Osteoblast (primary cell): ENCODE data around the gene LRP5. TPM values are rescaled to one million over a fixed set of nuclear protein-coding genes. Genes with fewer than 3 reads are reported as not detected.

Source experiments
- DNase-seq: peaks from one replicate; pipeline ENCODE4 v3.0.0; 2011; ENCODE audit warnings: low spot score, mixed read lengths; ENCODE audit not compliant: insufficient read length; ENCODE audit errors: missing footprints
- H2AFZ ChIP-seq: 2 replicates; pipeline ENCODE4 v1.6.0; 2011; ENCODE audit warnings: mild to moderate bottlenecking, low read length
- H3K27ac ChIP-seq: 2 replicates; pipeline ENCODE4 v1.5.1; 2011; ENCODE audit warnings: mild to moderate bottlenecking, low read depth, low read length, moderate library complexity
- H3K27me3 ChIP-seq: 2 replicates; pipeline ENCODE4 v1.6.0; 2012; ENCODE audit warnings: mild to moderate bottlenecking, control low read depth, inconsistent platforms, low read length, moderate library complexity; ENCODE audit not compliant: insufficient read depth
- H3K36me3 ChIP-seq: 2 replicates; pipeline ENCODE4 v1.5.1; 2011; ENCODE audit warnings: mild to moderate bottlenecking, low read length, control low read depth, moderate library complexity; ENCODE audit not compliant: insufficient read depth
- H3K4me1 ChIP-seq: 2 replicates; pipeline ENCODE4 v1.5.1; 2011; ENCODE audit warnings: mild to moderate bottlenecking, low read length, control low read depth, moderate library complexity; ENCODE audit not compliant: insufficient read depth
- H3K4me2 ChIP-seq: 2 replicates; pipeline ENCODE4 v1.6.0; 2011; ENCODE audit warnings: mild to moderate bottlenecking, low read length; ENCODE audit not compliant: insufficient read depth
- H3K4me3 ChIP-seq: fragments of 200-600 bp; sonication (generic); 3 replicates; pipeline ENCODE4 v1.5.1; 2012; ENCODE audit warnings: mild to moderate bottlenecking, low read length, inconsistent platforms; ENCODE audit not compliant: insufficient read depth
- H3K79me2 ChIP-seq: 2 replicates; pipeline ENCODE4 v1.6.0; 2012; ENCODE audit warnings: mild to moderate bottlenecking, low read length, control low read depth, inconsistent platforms; ENCODE audit not compliant: insufficient read depth
- H3K9me3 ChIP-seq: 2 replicates; pipeline ENCODE4 v1.5.1; 2011; ENCODE audit warnings: low read depth, low read length, control low read depth
- H4K20me1 ChIP-seq: 2 replicates; pipeline ENCODE4 v1.6.0; 2012; ENCODE audit warnings: mild to moderate bottlenecking, low read length, control low read depth; ENCODE audit not compliant: insufficient read depth
- small RNA-seq: library from RNA; depleted of rRNA; stranded (forward); fragments of <200 nt; gene quantifications from one replicate; pipeline ENCODE3, GENCODE V24; 2012
- total RNA-seq: library from RNA; depleted of rRNA; stranded (reverse); fragments of >200 nt; gene quantifications from 2 replicates; pipeline ENCODE4 v1.2.3, GENCODE V29; 2012
- TF ChIP-seq, protein P1 (sequence below): IDR thresholded peaks from 2 replicates; pipeline ENCODE4 v1.5.1; 2011; ENCODE audit warnings: mild to moderate bottlenecking, low read depth, low read length, moderate library complexity; ENCODE audit errors: extremely low read depth

LRP5 gene
- total RNA-seq, 1 donor: 16.3 TPM

DNA sequence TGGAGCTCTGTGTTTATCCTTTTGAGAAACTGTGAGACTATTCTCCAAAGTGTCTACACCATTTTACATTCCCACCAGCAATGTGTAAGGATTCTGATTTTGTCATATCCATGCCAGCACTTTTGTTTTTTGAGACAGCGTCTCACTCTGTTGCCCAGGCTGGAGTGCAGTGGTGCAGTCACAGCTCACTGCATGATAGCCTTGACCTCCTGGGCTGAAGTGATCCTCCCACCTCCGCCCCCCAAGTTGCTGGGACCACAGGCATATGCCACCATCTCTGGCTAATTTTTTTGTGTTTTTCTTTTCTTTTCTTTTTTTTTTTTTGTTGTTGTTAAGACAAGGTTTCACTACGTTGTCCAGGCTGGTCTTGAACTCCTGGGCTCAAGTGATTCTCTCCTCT lies 183.5 kb downstream of the LRP5 start:
- no peak overlapping the region for H3K4me2 ChIP-seq
- H3K36me3 ChIP-seq: no peaks in the 10 kb centered on the region
- no peaks in the 10 kb centered on the region for H3K4me1 ChIP-seq
- H3K4me3 ChIP-seq: no peak overlapping the region
- peaks cover 70% of the 10 kb centered on the region for H4K20me1 ChIP-seq
- H3K27me3 ChIP-seq: no peaks in the 10 kb centered on the region
- TF ChIP-seq, protein P1, sequence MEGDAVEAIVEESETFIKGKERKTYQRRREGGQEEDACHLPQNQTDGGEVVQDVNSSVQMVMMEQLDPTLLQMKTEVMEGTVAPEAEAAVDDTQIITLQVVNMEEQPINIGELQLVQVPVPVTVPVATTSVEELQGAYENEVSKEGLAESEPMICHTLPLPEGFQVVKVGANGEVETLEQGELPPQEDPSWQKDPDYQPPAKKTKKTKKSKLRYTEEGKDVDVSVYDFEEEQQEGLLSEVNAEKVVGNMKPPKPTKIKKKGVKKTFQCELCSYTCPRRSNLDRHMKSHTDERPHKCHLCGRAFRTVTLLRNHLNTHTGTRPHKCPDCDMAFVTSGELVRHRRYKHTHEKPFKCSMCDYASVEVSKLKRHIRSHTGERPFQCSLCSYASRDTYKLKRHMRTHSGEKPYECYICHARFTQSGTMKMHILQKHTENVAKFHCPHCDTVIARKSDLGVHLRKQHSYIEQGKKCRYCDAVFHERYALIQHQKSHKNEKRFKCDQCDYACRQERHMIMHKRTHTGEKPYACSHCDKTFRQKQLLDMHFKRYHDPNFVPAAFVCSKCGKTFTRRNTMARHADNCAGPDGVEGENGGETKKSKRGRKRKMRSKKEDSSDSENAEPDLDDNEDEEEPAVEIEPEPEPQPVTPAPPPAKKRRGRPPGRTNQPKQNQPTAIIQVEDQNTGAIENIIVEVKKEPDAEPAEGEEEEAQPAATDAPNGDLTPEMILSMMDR: no peak
- H3K79me2 ChIP-seq: peaks cover 96% of the 10 kb centered on the region
- H3K9me3 ChIP-seq: no peaks in the 10 kb centered on the region
- H2AFZ ChIP-seq: no peak overlapping the region
- DNase-seq: no peak
- H3K27ac ChIP-seq: no peak overlapping the region

DNA sequence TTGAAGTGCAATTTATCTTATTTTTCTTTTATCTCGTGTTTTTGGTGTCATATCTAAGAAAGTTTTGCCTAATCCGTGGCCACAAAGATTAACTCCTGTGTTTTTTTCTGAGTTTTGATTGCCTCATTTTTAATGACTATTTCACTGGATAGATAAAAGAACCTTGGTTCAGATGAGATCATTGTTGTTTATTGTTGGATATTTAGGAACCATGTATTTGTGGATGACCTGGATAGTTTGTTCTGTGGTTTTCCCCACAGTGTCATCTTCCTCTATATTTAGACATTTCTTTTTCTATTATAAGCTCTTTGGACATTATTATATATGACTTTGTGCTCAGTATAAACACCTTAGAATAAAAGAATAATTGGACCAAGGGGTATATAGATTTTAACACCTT lies 185.4 kb downstream of the LRP5 start:
- Histone ChIP-seq H3K79me2 (peaks cover 96% of the 10 kb centered on the region), H3K9me3 (no peaks in the 10 kb centered on the region), H4K20me1 (peaks cover 72% of the 10 kb centered on the region), H3K4me2 (no peak overlapping the region), H3K4me1 (no peaks in the 10 kb centered on the region), H3K36me3 (no peaks in the 10 kb centered on the region), H3K27me3 (no peaks in the 10 kb centered on the region), H3K4me3 (no peak overlapping the region), H2AFZ (no peak overlapping the region), H3K27ac (no peak overlapping the region)
- TF ChIP-seq, protein P1: no peak
- no peak for DNase-seq

- DNase-seq: no peak
- H3K79me2 ChIP-seq: peaks cover 96% of the 10 kb centered on the region
- TF ChIP-seq, protein P1: no peak
- H4K20me1 ChIP-seq: peaks cover 69% of the 10 kb centered on the region
- H3K4me2 ChIP-seq: no peak overlapping the region
- H3K4me1 ChIP-seq: no peaks in the 10 kb centered on the region
- H3K4me3 ChIP-seq: no peak overlapping the region
- no peaks in the 10 kb centered on the region for H3K27me3 ChIP-seq
- no peak overlapping the region for H2AFZ ChIP-seq
- H3K36me3 ChIP-seq: no peaks in the 10 kb centered on the region
- H3K9me3 ChIP-seq: no peaks in the 10 kb centered on the region
- H3K27ac ChIP-seq: no peak overlapping the region
These were observed 185.9 kb downstream of the LRP5 start for GRCh38 chr11:68498321-68498720.

Small RNA genes lying within 50 kb of the gene (small RNA-seq; reads per million reads assigned to genes)
- gene NDUFA3P2: not detected

Other genes starting within 250 kb of the LRP5 start
- 26.5 and 29.0 TPM in 2 replicates for gene CHKA, start 191.2 kb upstream of the LRP5 start, total RNA-seq
- gene KMT5B, start 99.3 kb upstream of the LRP5 start, total RNA-seq: 27.1 and 29.8 TPM in 2 replicates
- gene C11orf24, start 40.6 kb upstream of the LRP5 start, total RNA-seq: 37.7 and 40.5 TPM in 2 replicates
- gene PPP6R3, start 148.2 kb downstream of the LRP5 start, total RNA-seq: 131 and 151 TPM in 2 replicates